Fibroblast of skin of abdomen (primary cell): ENCODE measurements around the gene TGFB1I1.
"Not testable (repeated sequence)": the region's sequence is repeated elsewhere in the genome, so short reads cannot be mapped to it uniquely, and the experiment has no call there.

Experiments used
- DNase-seq: peaks from one replicate; pipeline ENCODE4 v3.0.0-alpha.2; 2013

TGFB1I1 gene

DNA sequence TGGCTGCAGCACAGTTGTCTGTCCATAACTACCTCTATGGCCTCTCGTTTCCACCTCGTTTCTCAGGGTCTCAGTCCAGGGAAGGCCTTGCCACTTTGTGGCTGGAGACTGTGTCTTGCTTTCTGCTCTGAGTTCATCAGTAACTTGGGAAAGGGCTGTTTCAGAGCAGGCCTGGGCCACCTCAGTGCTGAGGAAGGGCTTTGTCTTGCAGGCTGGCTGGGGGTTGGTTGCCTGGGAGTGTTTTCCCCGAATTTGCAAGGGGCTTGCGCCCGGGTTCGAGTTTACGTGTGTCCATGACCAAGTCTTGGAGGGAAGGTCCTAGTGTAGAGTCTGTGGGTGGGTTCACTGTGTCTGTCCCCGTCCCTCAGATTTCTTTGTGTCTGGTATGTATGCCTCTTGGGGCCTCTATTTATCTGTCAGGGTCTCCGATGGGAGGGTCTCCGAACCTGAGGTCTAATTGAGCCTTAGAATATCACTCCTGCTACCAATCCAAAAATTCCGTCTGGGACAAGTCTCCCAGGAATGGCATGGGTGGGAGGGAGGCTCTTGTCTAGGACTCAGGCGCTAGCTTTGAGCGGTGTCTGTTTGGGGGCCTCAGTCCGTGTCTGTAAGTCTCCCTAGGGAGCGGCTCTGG lies 594 bp upstream of the TGFB1I1 start:
- no peak for DNase-seq

GRCh38 chr16:31472709-31473203 lies 804 bp downstream of the TGFB1I1 start:
- DNase-seq, result peak; percentile 95

DNA sequence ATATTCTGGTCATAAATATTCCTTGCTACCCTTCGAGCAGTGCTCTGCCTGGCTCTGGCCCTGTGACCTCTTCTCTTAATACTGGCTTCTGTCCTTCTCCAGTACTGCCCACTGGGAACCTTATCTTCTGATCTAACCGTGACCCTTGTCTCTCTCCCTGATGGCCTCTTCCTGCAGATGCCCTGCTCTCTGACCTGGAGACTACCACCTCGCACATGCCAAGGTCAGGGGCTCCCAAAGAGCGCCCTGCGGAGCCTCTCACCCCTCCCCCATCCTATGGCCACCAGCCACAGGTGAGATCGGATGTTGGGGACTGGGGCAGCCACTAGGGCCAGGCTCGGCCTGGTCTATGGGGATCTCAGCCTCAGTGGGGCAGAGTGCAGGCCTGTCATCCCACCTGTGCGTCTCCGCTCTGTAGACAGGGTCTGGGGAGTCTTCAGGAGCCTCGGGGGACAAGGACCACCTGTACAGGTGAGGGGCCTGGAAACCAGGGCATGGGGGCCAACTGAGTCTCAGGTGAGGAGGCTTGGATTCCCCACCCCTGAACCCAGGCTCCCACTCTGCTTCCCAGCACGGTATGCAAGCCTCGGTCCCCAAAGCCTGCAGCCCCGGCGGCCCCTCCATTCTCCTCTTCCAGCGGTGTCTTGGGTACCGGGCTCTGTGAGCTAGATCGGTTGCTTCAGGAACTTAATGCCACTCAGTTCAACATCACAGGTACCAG lies 1.5 kb downstream of the TGFB1I1 start:
- DNase-seq, result no peak

GRCh38 chr16:31474173-31474714 lies 2.3 kb downstream of the TGFB1I1 start:
- DNase-seq, result peak; percentile 83

- no peak for DNase-seq
Measured at GRCh38 chr16:31474773-31475738, 3.1 kb downstream of the TGFB1I1 start.

DNA sequence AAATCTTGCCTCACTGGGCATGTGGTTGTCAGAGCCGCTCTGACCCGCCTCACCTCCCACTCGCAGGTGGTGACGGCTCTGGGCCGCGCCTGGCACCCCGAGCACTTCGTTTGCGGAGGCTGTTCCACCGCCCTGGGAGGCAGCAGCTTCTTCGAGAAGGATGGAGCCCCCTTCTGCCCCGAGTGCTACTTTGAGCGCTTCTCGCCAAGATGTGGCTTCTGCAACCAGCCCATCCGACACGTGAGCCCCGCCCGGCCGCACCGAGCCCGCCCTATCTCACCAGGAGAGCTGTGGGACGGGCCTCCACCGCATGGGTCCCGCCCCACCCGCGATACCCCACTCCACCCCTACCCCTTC lies 4.0 kb downstream of the TGFB1I1 start:
- DNase-seq, result no peak

- no peak for DNase-seq
Measured at GRCh38 chr16:31476303-31477219, 4.6 kb downstream of the TGFB1I1 start.

DNA sequence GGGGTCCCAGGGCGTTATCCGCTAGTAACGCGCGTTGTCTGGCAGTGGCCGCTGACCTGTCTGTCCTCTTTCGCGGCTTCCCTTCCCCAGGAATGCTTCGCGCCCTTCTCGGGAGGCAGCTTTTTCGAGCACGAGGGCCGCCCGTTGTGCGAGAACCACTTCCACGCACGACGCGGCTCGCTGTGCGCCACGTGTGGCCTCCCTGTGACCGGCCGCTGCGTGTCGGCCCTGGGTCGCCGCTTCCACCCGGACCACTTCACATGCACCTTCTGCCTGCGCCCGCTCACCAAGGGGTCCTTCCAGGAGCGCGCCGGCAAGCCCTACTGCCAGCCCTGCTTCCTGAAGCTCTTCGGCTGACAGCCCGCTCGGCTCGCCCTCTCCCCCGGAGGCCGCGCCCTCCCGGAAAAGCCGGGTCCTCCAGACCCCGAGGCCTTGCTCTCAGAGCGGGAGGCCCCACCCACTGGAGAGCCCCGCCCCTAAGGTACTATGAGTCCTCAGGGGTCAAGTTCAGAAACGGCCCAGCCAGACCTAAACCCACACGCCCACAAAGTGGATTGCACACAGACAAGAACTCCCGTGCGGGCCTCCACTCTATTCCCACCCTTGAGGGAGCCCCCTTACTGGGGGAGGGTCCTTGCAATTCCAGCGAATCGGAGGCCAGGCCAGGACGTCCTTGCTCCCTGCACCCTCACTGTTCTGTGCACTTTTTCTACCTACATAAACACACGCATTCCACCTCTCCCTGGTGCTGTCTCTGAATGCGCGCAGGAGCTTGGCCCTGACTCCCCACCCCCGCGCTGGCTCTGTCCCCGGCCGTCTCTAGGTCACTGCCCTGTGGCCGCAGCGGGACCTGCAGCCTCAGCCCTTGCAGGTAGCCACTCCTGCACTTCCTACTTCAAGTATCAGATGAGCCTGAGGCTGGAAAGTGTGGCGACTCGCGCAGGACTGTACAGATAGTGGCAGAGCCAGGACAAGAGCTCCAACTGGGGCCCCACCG lies 5.6 kb downstream of the TGFB1I1 start:
- no peak for DNase-seq

DNA sequence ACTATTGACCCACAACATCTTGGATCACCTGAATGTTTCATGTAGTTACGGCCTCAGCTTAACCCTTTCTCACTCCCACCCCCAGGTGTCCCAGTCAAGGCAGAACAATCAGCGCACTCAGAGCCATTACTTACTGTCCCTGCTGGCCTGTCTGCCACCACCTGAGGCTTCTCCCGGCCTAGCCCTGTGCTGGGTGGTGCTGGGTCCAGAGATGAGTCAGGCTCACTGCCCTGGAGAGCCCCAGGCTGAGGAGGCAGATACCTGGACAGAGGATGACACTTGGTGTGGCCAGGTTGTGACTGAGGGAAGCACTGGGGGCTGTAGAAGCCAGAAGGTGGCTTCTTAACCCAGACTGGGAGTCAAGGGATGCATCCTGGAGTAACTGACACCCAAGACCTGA lies 7.0 kb downstream of the TGFB1I1 start:
- DNase-seq, result no peak

DNA sequence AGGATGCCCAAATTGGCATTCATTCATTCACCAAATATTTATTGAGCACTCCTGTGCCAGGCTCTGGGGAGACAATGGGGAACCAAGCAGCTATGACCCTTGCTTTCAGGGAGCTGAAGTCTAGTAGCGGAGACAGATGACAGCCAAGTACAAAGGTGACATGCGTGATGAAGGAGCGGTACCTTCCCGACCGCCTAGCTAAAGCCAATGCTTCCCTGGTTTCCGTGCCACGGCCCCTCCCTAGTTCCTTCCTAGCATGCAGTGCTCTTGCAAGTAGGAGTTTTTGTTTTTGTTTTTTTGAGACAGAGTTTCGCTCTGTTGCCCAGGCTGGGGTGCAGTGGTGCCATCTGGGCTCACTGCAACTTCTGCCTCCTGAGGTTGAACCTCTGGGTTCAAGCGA lies 7.8 kb downstream of the TGFB1I1 start:
- no peak for DNase-seq

GRCh38 chr16:31480851-31481536 lies 9.0 kb downstream of the TGFB1I1 start:
- DNase-seq, result no peak

DNA sequence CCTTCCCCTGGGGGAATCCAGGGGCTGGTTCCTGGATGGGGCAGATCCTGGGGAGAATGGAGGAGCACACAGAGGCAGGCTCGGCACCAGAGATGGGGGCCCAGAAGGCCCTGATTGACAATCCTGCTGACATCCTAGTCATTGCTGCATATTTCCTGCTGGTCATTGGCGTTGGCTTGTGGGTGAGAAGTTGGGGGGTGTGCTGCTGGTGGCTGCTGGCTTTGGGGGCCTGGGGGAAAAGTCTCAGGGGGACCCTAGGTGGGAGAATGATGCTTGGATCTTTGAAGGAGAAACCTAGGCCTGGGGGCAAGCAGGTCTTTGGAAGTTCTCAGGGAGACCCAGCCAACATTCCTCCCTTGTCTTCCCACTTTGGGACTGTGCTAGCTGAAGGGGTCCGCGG lies 11.1 kb downstream of the TGFB1I1 start, which contains the start of gene SLC5A2:
Gene SLC5A2, plus strand, starts transcription at position 43 of the 400 bp plus-strand sequence. Its CDS starts 14 bp downstream, at position 57.
- DNase-seq, result no peak

- not testable (repeated sequence) for DNase-seq
Measured at GRCh38 chr16:31484048-31484447, 12.1 kb downstream of the TGFB1I1 start.

DNA sequence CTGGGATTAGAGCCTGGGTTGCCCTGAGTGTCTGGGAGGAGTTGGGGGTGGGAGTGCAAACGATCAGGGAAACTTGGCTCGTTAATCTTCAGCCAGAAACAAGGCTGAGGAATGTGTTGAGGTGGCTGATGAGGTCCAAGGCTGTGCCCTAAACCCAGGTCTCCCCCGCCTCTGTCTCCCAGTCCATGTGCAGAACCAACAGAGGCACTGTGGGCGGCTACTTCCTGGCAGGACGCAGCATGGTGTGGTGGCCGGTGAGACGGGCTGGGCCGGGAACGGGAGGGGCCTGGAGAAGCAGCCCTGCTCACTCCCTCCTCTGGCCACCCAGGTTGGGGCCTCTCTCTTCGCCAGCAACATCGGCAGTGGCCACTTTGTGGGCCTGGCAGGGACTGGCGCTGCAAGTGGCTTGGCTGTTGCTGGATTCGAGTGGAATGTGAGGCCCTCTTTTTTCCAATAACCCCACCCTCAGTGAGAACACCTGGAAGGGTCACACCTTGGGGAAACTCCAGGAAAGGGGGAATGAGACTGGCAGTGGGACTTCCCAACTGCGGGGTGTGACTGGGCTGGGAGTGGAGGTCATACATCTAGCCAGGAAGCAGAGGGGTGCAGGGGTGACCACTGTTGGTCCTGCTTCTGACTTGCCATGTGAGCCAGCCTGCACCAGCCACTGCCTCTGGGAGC lies 12.7 kb downstream of the TGFB1I1 start:
- no peak for DNase-seq

GRCh38 chr16:31485571-31485970 lies 13.6 kb downstream of the TGFB1I1 start:
- no peak for DNase-seq

- no peak for DNase-seq
Measured at GRCh38 chr16:31486045-31486444, 14.1 kb downstream of the TGFB1I1 start.

- DNase-seq, result no peak
Measured at GRCh38 chr16:31487071-31487719, 15.2 kb downstream of the TGFB1I1 start.

DNA sequence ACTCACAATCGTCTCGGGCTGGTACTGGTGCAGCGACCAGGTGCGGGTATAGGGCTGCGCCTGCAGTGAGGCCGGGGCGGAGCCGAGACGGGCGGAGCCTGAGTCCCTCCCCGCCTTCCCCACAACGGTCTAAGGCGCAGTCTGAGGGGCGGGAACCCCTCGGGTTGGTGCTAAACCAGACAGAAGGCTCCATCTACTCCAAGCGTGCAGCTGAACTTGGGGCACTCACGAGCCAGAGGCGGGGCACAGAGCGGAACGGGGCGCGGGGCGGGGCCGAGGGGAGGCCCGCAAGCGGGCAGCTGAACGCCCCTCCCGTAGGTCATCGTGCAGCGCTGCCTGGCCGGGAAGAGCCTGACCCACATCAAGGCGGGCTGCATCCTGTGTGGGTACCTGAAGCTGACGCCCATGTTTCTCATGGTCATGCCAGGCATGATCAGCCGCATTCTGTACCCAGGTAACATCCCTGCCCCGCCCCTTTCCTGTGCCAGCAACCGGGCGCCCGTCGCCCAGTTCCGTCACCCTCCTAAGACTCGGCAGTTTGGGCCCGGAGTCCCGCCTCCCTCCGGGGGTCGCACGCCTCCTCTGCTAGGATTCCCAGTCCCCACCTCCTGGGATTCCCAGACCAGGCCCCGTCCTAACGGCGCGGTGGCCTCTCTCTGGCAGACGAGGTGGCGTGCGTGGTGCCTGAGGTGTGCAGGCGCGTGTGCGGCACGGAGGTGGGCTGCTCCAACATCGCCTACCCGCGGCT lies 15.9 kb downstream of the TGFB1I1 start:
- DNase-seq, result no peak
